DOHH2 (cell line): ENCODE measurements around the gene GALNT9.

Experiments used
- EZH2phosphoT487 ChIP-seq: fragments of 200-600 bp; sonication (generic); IDR thresholded peaks from 2 replicates; pipeline ENCODE4 v1.6.1; 2017; ENCODE audit warnings: borderline replicate concordance, mild to moderate bottlenecking, antibody characterized with exemption, low read length, moderate library complexity, mixed read lengths
- TF ChIP-seq, protein P1 (sequence below): fragments of 200-600 bp; sonication (generic); IDR thresholded peaks from one replicate; pipeline ENCODE4 v1.5.1; 2014; ENCODE audit warnings: antibody characterized with exemption, mild to moderate bottlenecking, low read depth, low read length; ENCODE audit not compliant: poor library complexity, severe bottlenecking

DNA sequence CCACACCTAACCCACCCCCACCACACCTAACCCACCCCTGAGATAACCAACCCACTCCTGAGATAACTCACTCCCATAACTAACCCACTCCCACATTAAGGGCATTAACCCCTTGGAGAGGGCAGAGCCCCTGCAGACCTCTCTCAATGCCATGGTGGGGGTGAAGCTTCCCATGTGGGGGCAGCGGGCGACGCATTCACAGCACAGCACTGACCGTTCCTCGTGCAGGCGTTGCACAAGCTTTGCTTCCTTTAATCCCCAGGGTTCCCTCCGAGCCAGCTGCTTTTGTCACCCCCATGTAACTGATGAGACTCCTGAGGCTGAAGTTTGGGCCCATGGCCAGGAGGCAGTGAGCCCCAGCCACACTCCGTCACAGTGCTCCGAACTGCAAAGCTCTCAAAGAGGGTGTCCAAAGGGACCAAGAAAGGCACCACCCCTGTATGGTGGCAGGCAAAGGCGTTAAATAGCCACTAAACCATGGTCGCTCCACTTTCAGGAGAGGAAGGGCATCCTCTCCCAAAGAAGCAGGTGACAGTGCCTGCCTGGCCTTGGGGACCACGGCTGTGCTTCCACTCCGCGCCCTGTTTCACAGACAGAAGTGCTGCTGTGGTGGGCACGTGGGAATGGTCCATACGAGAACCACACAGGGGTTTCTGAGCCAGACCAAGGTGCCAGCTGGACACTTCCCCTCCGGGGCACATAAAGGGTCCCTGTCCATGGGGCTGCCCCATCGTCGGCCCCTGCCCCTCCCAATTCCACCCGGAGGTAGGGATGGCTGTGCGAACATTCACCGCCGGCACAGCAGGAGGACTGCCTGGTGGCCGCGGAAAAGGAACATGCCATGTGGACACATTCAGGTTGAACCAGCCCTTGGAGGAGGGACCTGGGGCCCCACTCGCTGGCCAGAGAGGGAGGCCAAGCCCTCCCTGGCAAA, 28.3 kb downstream of the GALNT9 start:
- TF ChIP-seq, protein P1, sequence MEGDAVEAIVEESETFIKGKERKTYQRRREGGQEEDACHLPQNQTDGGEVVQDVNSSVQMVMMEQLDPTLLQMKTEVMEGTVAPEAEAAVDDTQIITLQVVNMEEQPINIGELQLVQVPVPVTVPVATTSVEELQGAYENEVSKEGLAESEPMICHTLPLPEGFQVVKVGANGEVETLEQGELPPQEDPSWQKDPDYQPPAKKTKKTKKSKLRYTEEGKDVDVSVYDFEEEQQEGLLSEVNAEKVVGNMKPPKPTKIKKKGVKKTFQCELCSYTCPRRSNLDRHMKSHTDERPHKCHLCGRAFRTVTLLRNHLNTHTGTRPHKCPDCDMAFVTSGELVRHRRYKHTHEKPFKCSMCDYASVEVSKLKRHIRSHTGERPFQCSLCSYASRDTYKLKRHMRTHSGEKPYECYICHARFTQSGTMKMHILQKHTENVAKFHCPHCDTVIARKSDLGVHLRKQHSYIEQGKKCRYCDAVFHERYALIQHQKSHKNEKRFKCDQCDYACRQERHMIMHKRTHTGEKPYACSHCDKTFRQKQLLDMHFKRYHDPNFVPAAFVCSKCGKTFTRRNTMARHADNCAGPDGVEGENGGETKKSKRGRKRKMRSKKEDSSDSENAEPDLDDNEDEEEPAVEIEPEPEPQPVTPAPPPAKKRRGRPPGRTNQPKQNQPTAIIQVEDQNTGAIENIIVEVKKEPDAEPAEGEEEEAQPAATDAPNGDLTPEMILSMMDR, result no peak
- no peak for TF ChIP-seq EZH2phosphoT487
